Esophagus mucosa (tissue), 1 donor: ENCODE data around the gene RXFP4. TPM values are rescaled to one million over a fixed set of nuclear protein-coding genes. Genes with fewer than 3 reads are reported as not detected.

ENCODE experiments used
- ATAC-seq: fragments of 200-7000 bp; cut with Tn5 transposase; one replicate; pipeline ENCODE4 v1.9.1; 2020
- total RNA-seq: library from RNA; stranded (reverse); gene quantifications from one replicate; pipeline ENCODE4 v1.2.4, GENCODE V29; 2023
- donor health status: DM: yes; HTN: yes; CAD: no.

The RXFP4 gene
- total RNA-seq, 1 donor from 2014 or later, result not detected

GRCh38 chr1:155931332-155932038 is 10.0 kb upstream of the RXFP4 start:
- ATAC-seq, result peak; percentile 43

GRCh38 chr1:155932081-155932480 is 9.4 kb upstream of the RXFP4 start:
- ATAC-seq, result peak; percentile 41

GRCh38 chr1:155932487-155932886 is 9.0 kb upstream of the RXFP4 start:
- no peak for ATAC-seq

GRCh38 chr1:155933591-155934096 is 7.8 kb upstream of the RXFP4 start:
- ATAC-seq, result no peak

- peak; percentile 93 for ATAC-seq
Measured at GRCh38 chr1:155934097-155934935, 7.1 kb upstream of the RXFP4 start, which contains the start of gene KHDC4. TSS of gene KHDC4 (minus strand) at chr1:155934413. CDS start at chr1:155934373, 40 bp downstream.

- no peak for ATAC-seq
Measured at GRCh38 chr1:155934936-155935590, 6.4 kb upstream of the RXFP4 start.

- ATAC-seq, result no peak
Measured at GRCh38 chr1:155938220-155938627, 3.2 kb upstream of the RXFP4 start.

GRCh38 chr1:155940482-155940992 is 901 bp upstream of the RXFP4 start:
- peak; percentile 59 for ATAC-seq

GRCh38 chr1:155941845-155942531 is 550 bp downstream of the RXFP4 start:
- ATAC-seq, result peak; percentile 3

GRCh38 chr1:155942578-155943141 is 1.2 kb downstream of the RXFP4 start:
- ATAC-seq, result peak; percentile 26

GRCh38 chr1:155944444-155944799 is 3.0 kb downstream of the RXFP4 start:
- no peak for ATAC-seq

GRCh38 chr1:155946633-155947219 is 5.3 kb downstream of the RXFP4 start:
- ATAC-seq, result no peak

GRCh38 chr1:155947292-155947691 is 5.9 kb downstream of the RXFP4 start:
- no peak for ATAC-seq

- ATAC-seq, result no peak
Measured at GRCh38 chr1:155947741-155948140, 6.3 kb downstream of the RXFP4 start.

- ATAC-seq, result no peak
Measured at GRCh38 chr1:155950829-155951228, 9.4 kb downstream of the RXFP4 start.

GRCh38 chr1:155951753-155952504 is 10.5 kb downstream of the RXFP4 start:
- no peak for ATAC-seq

GRCh38 chr1:155952505-155952890 is 11.1 kb downstream of the RXFP4 start:
- no peak for ATAC-seq

- no peak for ATAC-seq
Measured at GRCh38 chr1:155954645-155955044, 13.2 kb downstream of the RXFP4 start.

- ATAC-seq, result no peak
Measured at GRCh38 chr1:155957411-155957915, 16.0 kb downstream of the RXFP4 start.

- no peak for ATAC-seq
Measured at GRCh38 chr1:155960081-155960745, 18.8 kb downstream of the RXFP4 start.
